WTC11 (cell line): ENCODE data around the gene SETSIP. TPM values are rescaled to one million over a fixed set of nuclear protein-coding genes. Genes with fewer than 3 reads are reported as not detected.

Experiments
- ATAC-seq: fragments of 200-7000 bp; cut with Tn5 transposase; 2 replicates; pipeline ENCODE4 v1.10.0; 2021; ENCODE audit warnings: mild to moderate bottlenecking, moderate library complexity
- CTCF ChIA-PET: fragments of 300-600 bp; sonication (Branson Sonifier 250); formaldehyde crosslinking; loops from one replicate; lab custom pipeline; 2021; ENCODE audit warnings: antibody characterized with exemption; lab: Charles Lee
- POLR2A ChIA-PET: fragments of 350-600 bp; sonication (Branson Sonifier 250); formaldehyde crosslinking; loops from one replicate; lab custom pipeline; 2021; ENCODE audit warnings: antibody characterized with exemption; lab: Charles Lee
- DNase-seq: peaks from one replicate; pipeline ENCODE4 v3.0.0; 2021; ENCODE audit warnings: low spot score
- H3K27ac Mint-ChIP-seq: 2 replicates; pipeline ENCODE4 v1.8.0; 2021; ENCODE audit warnings: mixed read lengths
- H3K27me3 Mint-ChIP-seq: 2 replicates; pipeline ENCODE4 v1.8.0; 2021; ENCODE audit warnings: low read depth, mild to moderate bottlenecking, moderate library complexity, mixed read lengths
- H3K36me3 Mint-ChIP-seq: 2 replicates; pipeline ENCODE4 v1.8.0; 2021; ENCODE audit warnings: mixed read lengths
- H3K4me1 Mint-ChIP-seq: 2 replicates; pipeline ENCODE4 v1.8.0; 2022; ENCODE audit warnings: mixed read lengths
- H3K4me3 Mint-ChIP-seq: 2 replicates; pipeline ENCODE4 v1.8.0; 2021; ENCODE audit warnings: mild to moderate bottlenecking, moderate library complexity, mixed read lengths
- H3K9me3 Mint-ChIP-seq: 2 replicates; pipeline ENCODE4 v1.8.0; 2021; ENCODE audit warnings: mixed read lengths
- CREM ChIP-seq: sonication (generic); formaldehyde crosslinking; IDR thresholded peaks from 2 replicates; pipeline ENCODE4 v1.8.1; 2022; ENCODE audit warnings: mild to moderate bottlenecking, missing genetic modification reagents, moderate library complexity
- E2F1 ChIP-seq: sonication (generic); formaldehyde crosslinking; IDR thresholded peaks from 2 replicates; pipeline ENCODE4 v1.8.0; 2022; ENCODE audit warnings: mild to moderate bottlenecking, missing genetic modification reagents
- ERG ChIP-seq: fragments of 250-450 bp; sonication (Bioruptor Pico); IDR thresholded peaks from 2 replicates; pipeline ENCODE4 v1.8.0; 2021; ENCODE audit warnings: mild to moderate bottlenecking
- ETV6 ChIP-seq: sonication (generic); formaldehyde crosslinking; IDR thresholded peaks from 2 replicates; pipeline ENCODE4 v1.8.1; 2022; ENCODE audit warnings: mild to moderate bottlenecking, missing genetic modification reagents
- FOXP4 ChIP-seq: sonication (generic); formaldehyde crosslinking; IDR thresholded peaks from 2 replicates; pipeline ENCODE4 v1.8.0; 2022; ENCODE audit warnings: mild to moderate bottlenecking, missing genetic modification reagents
- GABPB1 ChIP-seq: sonication (generic); formaldehyde crosslinking; IDR thresholded peaks from 2 replicates; pipeline ENCODE4 v1.8.1; 2023; ENCODE audit warnings: mild to moderate bottlenecking, missing genetic modification reagents
- GRHL2 ChIP-seq: fragments of 250-450 bp; sonication (Bioruptor Pico); IDR thresholded peaks from 2 replicates; pipeline ENCODE4 v1.8.0; 2022; ENCODE audit warnings: mild to moderate bottlenecking, moderate library complexity; ENCODE audit not compliant: insufficient replicate concordance, severe bottlenecking
- GTF2I ChIP-seq: fragments of 250-450 bp; sonication (Bioruptor Pico); conservative IDR thresholded peaks from 2 replicates; pipeline ENCODE4 v1.4.0; 2021; ENCODE audit warnings: mild to moderate bottlenecking
- HMGA2 ChIP-seq: fragments of 250-450 bp; sonication (Bioruptor Pico); IDR thresholded peaks from 2 replicates; pipeline ENCODE4 v1.4.0; 2021; ENCODE audit warnings: mild to moderate bottlenecking, moderate library complexity
- HMGXB4 ChIP-seq: sonication (generic); formaldehyde crosslinking; IDR thresholded peaks from 2 replicates; pipeline ENCODE4 v1.8.1; 2023; ENCODE audit warnings: mild to moderate bottlenecking, moderate library complexity, missing genetic modification reagents
- NFYB ChIP-seq: sonication (generic); formaldehyde crosslinking; conservative IDR thresholded peaks from 2 replicates; pipeline ENCODE4 v1.8.0; 2022; ENCODE audit warnings: low read depth, missing genetic modification reagents
- NR2C2 ChIP-seq: sonication (generic); formaldehyde crosslinking; IDR thresholded peaks from 2 replicates; pipeline ENCODE4 v1.8.0; 2022; ENCODE audit warnings: mild to moderate bottlenecking, missing genetic modification reagents
- OVOL2 ChIP-seq: fragments of 250-450 bp; sonication (Bioruptor Pico); IDR thresholded peaks from 2 replicates; pipeline ENCODE4 v1.9.0; 2021; ENCODE audit warnings: mild to moderate bottlenecking, borderline replicate concordance
- SMAD4 ChIP-seq: sonication (generic); formaldehyde crosslinking; IDR thresholded peaks from 2 replicates; pipeline ENCODE4 v1.8.0; 2022; ENCODE audit warnings: mild to moderate bottlenecking, missing genetic modification reagents
- STAT6 ChIP-seq: sonication (generic); formaldehyde crosslinking; conservative IDR thresholded peaks from 2 replicates; pipeline ENCODE4 v1.8.1; 2023; ENCODE audit warnings: mild to moderate bottlenecking, low read depth, missing genetic modification reagents, moderate library complexity
- TCF7 ChIP-seq: sonication (generic); formaldehyde crosslinking; IDR thresholded peaks from 2 replicates; pipeline ENCODE4 v1.8.0; 2022; ENCODE audit warnings: mild to moderate bottlenecking, low read depth, missing genetic modification reagents, moderate library complexity
- ZNF416 ChIP-seq: fragments of 250-450 bp; sonication (Bioruptor Pico); IDR thresholded peaks from 2 replicates; pipeline ENCODE4 v1.9.0; 2021; ENCODE audit warnings: mild to moderate bottlenecking, inconsistent platforms
- total RNA-seq: library from RNA; stranded (reverse); gene quantifications from 3 replicates; pipeline ENCODE4 v1.2.3, GENCODE V29; 2021

SETSIP gene
- total RNA-seq, 1 experiment from 2014 or later, result not detected

- no peak for DNase-seq
- CTCF ChIA-PET, result no interaction called here
- POLR2A ChIA-PET, result no interaction called here
- no peaks in the 10 kb centered on the region for H3K36me3 Mint-ChIP-seq
- no peaks in the 10 kb centered on the region for H3K27me3 Mint-ChIP-seq
- H3K4me1 Mint-ChIP-seq, result no peaks in the 10 kb centered on the region
- no peak overlapping the region for H3K27ac Mint-ChIP-seq
- ATAC-seq, result no peak
- TF ChIP-seq SMAD4 (CRISPR knock-in tag), result no peak
- no peak for TF ChIP-seq FOXP4 (CRISPR knock-in tag)
- TF ChIP-seq NR2C2 (CRISPR knock-in tag), result no peak
- no peak for TF ChIP-seq HMGXB4 (CRISPR knock-in tag)
- TF ChIP-seq ERG, result no peak
- no peak for TF ChIP-seq E2F1 (CRISPR knock-in tag)
- no peak for TF ChIP-seq GRHL2 (CRISPR knock-in tag)
- no peak for TF ChIP-seq GABPB1 (CRISPR knock-in tag)
- TF ChIP-seq NFYB (CRISPR knock-in tag), result no peak
- TF ChIP-seq GTF2I, result no peak
- no peak for TF ChIP-seq STAT6 (CRISPR knock-in tag)
- TF ChIP-seq OVOL2 (CRISPR knock-in tag), result no peak
- TF ChIP-seq HMGA2 (CRISPR knock-in tag), result no peak
- TF ChIP-seq CREM (CRISPR knock-in tag), result no peak
- TF ChIP-seq TCF7 (CRISPR knock-in tag), result no peak
- no peak overlapping the region for H3K4me3 Mint-ChIP-seq
- H3K9me3 Mint-ChIP-seq, result peaks cover 4% of the 10 kb centered on the region
Measured at GRCh38 chr1:92118826-92119225, 43.6 kb upstream of the SETSIP start.

- POLR2A ChIA-PET, result no interaction called here
Measured at GRCh38 chr1:92117526-92117925, 42.3 kb upstream of the SETSIP start.

More at GRCh38 chr1:92117526-92117925, 42.3 kb upstream of the SETSIP start:
- CTCF ChIA-PET, result interaction anchor here (0.9 kb wide), 1 partner anchor 120 kb away, joined by 3 read pairs; no protein-coding TSS in a partner anchor
- H3K4me3 Mint-ChIP-seq, result no peak overlapping the region
- H3K27me3 Mint-ChIP-seq, result no peaks in the 10 kb centered on the region
- TF ChIP-seq ETV6, result no peak
- TF ChIP-seq ZNF416 (CRISPR knock-in tag), result no peak
- TF ChIP-seq, all 79 proteins: peak for 0
- H3K4me1 Mint-ChIP-seq, result no peaks in the 10 kb centered on the region
- peaks cover 4% of the 10 kb centered on the region for H3K9me3 Mint-ChIP-seq
- H3K27ac Mint-ChIP-seq, result no peak overlapping the region
- ATAC-seq (no peak), DNase-seq (no peak)
- H3K36me3 Mint-ChIP-seq, result no peaks in the 10 kb centered on the region
